GM19397 (cell line): ENCODE data around the gene HDAC9.

Experiments used
- ATAC-seq: cut with Tn5 transposase; IDR thresholded peaks from one replicate; pipeline ENCODE4 v1.9.1; 2021; ENCODE audit warnings: mild to moderate bottlenecking, moderate library complexity; ENCODE audit not compliant: unreplicated experiment

HDAC9 gene

GRCh38 chr7:18828260-18828993, 332.9 kb downstream of the HDAC9 start:
- ATAC-seq = no peak

- ATAC-seq = no peak
These were observed 333.7 kb downstream of the HDAC9 start for GRCh38 chr7:18828994-18829857.

- ATAC-seq = no peak
These were observed 334.3 kb downstream of the HDAC9 start for GRCh38 chr7:18829858-18830285.

- ATAC-seq = no peak
These were observed 335.9 kb downstream of the HDAC9 start for GRCh38 chr7:18831419-18831818.

GRCh38 chr7:18831943-18832342, 336.4 kb downstream of the HDAC9 start:
- ATAC-seq = no peak

- ATAC-seq = no peak
These were observed 339.0 kb downstream of the HDAC9 start for GRCh38 chr7:18834577-18834976.

- ATAC-seq = no peak
These were observed 339.6 kb downstream of the HDAC9 start for GRCh38 chr7:18835001-18835690.

- ATAC-seq = no peak
These were observed 348.4 kb downstream of the HDAC9 start for GRCh38 chr7:18843979-18844378.

- ATAC-seq = no peak
These were observed 349.2 kb downstream of the HDAC9 start for GRCh38 chr7:18844735-18845134.

- no peak for ATAC-seq
These were observed 350.2 kb downstream of the HDAC9 start for GRCh38 chr7:18845700-18846099.

- ATAC-seq = no peak
These were observed 351.2 kb downstream of the HDAC9 start for GRCh38 chr7:18846765-18847215.

- no peak for ATAC-seq
These were observed 353.6 kb downstream of the HDAC9 start for GRCh38 chr7:18849130-18849529.

GRCh38 chr7:18855796-18856195, 360.2 kb downstream of the HDAC9 start:
- ATAC-seq = no peak

GRCh38 chr7:18858232-18858631, 362.7 kb downstream of the HDAC9 start:
- no peak for ATAC-seq

- ATAC-seq = no peak
These were observed 363.8 kb downstream of the HDAC9 start for GRCh38 chr7:18859318-18859717.

GRCh38 chr7:18860221-18860620, 364.7 kb downstream of the HDAC9 start:
- ATAC-seq = no peak

GRCh38 chr7:18861514-18862118, 366.1 kb downstream of the HDAC9 start:
- no peak for ATAC-seq

GRCh38 chr7:18864967-18865366, 369.4 kb downstream of the HDAC9 start:
- no peak for ATAC-seq

GRCh38 chr7:18866359-18867036, 370.9 kb downstream of the HDAC9 start:
- peak; percentile 59 for ATAC-seq

- no peak for ATAC-seq
These were observed 376.8 kb downstream of the HDAC9 start for GRCh38 chr7:18872344-18872743.
